Stimulated activated CD8-positive, alpha-beta memory T cell treated with anti-CD3 and anti-CD28 coated beads, Interleukin-4, amount 100 ng/mL, for 48 hours (primary cell): ENCODE results near the gene APBB2.

Source experiments
- DNase-seq: peaks from one replicate; pipeline ENCODE4 v3.0.0-alpha.2; 2020

Gene APBB2

DNA sequence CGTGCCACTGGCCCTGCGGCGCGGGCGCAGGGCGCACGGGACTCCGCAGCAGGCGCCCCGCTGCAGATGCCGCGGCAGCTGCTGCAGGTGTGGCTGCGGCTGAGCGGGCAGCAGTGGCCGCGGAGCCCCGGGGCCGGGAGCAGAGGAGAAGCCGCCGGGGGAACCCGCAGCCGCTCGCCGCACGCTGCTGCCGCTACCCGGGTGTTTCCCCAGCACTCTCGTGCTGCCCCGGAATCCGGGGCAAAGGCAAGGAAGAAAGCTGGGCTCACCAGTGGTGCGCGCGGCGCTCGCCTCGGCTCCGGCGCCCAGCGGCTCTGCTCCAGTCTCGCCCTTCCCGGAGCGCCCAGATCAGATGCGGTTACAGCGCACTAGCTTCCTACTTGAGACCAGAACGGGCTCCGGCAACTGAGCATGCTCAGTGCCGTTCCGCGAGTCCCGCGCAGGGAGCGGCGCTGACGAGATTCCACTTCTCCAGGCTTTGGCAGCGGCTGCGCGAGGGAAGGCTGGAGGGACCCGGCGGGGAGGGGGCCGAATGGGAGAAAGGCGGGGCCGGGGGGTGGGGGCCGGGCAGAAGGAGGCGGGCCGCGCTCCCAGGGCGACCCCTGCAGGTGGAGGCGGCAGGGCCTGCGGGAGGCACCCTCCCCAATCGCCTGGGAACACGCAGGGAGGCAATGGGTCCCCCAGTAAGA, at the start of gene APBB2:
Gene APBB2, minus strand, starts transcription at position 407 of the 689 bp plus-strand sequence. CDS start 181,288 bp downstream, outside the sequence.
- peak; percentile 76 for DNase-seq

DNA sequence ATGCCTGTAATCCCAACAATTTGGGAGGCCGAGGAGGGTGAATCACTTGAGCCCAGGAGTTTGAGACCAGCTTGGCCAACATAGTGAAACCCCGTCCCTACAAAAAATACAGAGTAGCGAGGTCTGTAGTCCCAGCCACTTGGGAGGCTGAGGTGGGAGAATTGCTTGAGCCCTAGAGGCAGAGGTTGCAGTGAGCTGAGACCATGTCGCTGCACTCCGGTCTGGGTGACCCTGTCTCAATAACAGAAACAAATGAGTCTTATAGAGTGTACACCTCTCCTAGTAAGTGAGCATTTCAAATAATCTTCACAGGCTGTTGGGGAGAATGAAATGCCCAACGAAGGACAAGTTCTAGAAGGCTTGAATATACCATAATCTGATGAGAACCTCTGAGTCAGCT, 47.9 kb upstream of the APBB2 start:
- no peak for DNase-seq

DNA sequence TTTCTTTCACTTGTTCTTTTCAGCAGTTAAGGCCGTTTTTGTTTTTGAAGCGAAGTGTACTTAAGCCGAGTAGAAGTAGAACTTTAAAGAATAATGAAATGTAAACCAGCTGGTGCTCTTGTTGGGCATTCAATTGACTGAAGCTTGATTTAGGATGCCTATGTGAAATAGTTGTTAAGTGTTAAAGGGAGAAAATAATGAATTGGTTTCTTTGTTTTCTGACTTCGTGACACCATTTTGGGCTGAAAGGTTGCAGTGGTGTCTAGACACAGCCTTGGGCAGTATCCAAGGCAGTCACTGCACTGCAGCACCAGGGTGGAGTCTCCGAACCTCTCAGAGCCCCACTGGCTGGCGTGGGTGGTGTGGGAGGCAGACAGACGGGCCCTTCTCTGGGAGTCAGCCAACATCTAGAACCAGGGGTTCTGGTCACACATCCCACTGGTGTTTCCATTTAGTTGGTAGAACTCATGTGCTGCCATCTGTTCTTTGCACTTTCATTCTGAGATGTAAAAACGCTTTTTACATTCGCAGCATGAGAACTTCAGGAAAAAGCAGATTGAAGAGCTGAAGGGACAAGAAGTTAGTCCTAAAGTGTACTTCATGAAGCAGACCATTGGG, 45.9 kb upstream of the APBB2 start:
- no peak for DNase-seq

DNA sequence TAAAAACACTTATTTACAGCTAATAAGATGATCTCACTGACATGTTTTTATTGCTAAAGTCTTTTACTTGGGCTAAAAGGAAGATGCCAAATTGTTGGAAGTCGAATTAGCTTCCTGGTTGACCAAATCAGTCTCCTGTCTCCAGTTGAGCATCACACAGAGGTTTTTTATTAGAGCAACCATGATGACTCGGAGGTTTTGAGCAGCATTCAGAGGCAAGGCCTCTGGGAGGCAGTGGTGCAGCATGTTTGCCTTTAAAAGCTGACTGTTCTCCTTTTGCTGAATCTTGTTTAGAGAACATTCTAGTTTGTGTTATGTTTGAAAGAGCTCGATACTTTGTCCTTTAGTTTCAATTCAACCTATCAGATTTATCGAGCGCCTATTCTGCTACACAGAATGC, 44.4 kb upstream of the APBB2 start:
- DNase-seq, result no peak

DNA sequence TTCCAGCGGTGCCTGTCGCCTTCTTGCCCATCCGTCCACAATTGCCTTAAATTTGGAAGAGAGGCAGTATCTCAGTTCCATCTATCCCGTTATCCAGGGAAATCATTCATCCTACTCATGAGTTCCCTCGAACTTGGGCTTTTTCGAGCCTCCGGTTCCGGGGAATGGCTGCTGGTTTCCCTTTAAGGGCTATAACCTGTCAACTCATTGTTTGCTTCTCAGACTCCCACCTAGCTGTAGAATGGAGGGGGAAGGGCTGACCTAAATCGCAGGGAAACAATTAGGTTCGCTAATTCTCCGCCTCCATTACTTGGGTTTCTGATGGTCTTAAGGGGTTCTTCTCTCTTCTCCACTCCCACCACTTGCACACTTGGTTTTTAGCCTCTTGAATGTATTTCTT, 43.6 kb upstream of the APBB2 start:
- DNase-seq, result no peak

DNA sequence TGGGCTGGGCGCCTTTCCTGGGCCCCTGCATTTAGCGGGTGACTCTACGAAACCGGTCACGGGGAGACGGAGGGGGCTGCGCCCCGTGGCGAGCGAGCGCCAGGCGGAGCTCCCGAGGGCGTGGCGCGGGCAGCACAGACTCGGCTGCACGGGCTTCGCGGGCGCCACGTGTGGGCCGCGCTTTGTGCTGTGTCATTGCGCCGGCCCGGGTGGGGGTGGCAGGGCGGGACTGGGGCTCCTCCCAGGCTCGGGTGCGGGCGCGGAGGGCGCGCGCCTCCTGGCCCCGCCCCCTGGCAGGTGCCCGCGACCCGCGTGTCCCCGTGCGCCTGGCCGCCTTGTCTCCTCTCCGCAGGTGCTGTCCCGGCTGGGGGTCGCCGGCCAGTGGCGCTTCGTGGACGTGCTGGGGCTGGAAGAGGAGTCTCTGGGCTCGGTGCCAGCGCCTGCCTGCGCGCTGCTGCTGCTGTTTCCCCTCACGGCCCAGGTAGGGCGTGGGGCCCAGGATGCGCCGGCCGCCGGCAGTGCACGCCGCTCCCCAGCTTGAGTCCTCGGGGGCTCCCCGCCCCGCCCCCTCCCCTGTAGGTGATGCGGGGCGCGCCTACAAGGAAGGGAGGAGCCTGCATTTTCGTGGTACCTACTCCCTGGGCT, 43.0 kb upstream of the APBB2 start:
- peak; percentile 47 for DNase-seq

DNA sequence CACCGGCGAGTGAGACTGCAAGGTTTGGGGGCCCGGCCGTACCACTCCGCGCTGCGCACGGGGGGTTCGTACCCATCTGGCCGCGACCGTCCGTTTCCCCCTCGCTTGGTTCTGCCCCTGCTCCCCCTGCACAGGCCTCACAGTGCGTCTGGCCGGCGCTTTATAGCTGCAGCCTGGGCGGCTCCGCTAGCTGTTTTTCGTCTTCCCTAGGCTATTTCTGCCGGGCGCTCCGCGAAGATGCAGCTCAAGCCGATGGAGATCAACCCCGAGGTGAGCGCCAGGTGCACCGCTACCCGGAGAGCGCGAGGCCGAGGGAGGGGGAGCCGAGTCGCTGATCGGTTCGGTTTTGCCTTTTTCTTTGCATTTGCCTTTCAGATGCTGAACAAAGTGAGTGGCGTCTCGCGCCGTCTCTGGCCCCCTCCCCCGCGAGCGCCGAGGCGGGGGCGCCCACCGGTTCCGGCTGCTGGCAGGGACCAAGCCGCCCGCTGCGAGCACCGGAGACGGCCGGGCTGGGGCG, 42.5 kb upstream of the APBB2 start, which contains the start of gene UCHL1:
Gene UCHL1, plus strand, starts transcription at position 189 of the 517 bp plus-strand sequence. Its CDS starts 49 bp downstream, at position 238.
- DNase-seq, result peak; percentile 39

DNA sequence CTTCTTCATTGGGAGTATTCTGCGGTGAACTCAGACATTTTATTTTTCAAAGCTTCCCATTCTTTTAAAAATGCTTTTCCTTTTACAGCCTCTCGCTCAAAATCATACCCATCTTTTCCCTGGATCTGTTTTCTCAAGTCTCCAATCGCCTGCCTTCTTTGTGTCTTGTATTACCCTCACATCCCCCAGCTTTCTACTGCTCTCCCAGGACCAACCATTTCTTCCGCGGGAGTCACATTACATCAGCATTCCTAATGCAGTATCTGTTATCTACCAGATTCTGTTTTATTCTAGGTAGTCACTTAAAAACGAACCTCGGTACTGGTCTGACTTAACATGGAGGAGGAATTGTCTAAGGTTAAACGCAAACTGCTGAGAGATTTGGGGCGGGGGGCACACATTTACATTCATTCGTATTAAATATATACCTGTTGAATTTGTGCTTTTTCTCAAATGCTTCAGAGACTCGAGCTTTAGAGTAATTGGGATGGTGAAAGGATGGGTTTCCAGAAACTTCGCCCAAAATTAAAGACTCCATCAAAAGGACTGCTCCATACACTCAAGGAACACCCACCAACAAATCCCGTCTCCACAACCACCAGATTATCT, 41.9 kb upstream of the APBB2 start:
- no peak for DNase-seq

DNA sequence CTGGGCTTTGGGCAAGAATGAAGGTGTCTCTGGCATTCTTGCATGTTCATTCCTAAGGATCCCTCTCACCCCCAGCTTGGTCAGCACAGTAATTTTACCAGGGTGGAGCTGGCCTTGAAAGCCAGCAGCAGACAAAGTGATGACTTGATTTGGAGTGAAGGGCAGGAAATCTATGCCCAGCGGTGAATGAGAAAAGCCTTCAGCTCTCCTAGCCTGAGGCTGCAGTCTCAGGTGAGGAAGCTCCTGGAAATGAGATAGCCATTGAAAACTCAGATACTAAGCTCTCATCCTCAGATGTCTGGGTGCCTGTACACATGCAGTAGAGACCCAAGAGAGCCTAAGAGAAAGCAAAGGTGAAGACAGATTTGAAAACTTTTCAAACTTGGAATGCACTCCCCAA, 31.6 kb upstream of the APBB2 start:
- DNase-seq, result no peak

DNA sequence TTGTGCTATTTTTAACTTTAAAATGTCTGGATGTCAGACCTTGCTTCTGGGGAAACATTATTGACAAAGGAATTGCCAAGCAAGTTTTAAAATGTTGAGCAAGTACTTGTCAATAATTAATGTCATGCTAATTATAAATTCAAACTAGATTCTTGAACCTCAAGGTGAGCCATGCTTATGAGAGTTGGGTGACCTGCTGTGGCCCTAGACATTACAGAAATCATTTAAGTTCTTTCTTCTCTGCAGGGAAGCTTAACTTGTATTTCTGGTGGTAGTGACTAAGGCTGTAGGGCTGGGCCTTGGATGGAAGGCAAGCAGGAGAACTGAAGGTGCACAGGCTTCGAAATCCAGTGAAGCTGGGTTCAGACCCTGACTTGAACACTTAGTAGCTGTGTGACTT, 27.6 kb upstream of the APBB2 start:
- DNase-seq, result no peak

DNA sequence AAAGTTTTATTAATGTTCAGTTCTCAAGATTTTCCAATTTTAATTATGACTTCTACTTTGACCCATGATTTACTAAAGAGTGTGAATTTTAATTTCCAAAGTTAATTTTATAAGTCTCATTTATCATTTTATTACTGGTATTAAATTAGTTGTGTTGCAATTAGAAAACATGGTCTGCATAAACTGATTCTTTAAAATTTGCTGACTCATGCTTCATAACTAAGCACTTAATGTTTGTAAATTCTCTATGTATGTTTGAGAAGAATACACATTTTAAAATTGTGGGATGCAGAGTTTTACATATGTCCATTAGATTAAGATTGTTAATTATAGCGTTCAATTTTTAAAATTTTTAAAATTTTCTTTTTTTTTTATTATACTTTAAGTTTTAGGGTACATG, 22.2 kb upstream of the APBB2 start:
- DNase-seq, result no peak

DNA sequence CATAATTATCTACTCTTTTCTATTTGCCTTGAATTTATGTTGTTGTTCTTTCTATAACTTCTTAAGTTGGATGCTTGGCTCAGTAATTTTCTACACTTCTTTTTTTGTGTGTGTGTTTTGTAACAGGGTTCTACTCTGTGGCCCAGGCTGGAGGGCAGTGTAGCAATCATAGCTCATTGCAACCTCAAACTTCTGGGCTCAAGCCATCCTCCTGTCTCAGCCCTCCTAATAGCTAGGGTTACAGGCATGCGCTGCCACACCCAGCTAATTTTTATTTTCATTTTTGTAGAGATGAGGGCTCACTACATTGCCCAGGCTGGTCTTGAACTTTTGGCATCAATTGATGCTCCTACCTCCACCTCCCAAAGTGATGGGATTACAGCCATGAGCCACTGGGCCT, 21.7 kb upstream of the APBB2 start:
- DNase-seq, result no peak

DNA sequence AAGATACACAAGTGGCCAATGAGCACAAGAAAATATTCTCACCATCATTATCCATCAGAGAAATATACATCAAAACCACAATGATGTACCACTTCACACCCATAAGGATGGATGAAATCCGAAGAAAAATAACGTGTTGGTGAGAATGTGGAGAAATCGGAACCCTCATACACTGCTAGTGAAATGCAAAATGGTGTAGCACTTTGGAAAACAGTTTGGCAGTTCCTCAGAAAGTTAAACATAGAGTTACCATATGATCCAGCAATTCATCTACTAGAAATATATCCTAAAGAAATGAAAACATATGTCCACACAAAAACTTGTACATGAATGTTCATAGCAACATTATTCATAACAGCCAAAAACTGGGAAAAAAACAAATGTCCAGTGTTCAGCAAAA, 18.5 kb upstream of the APBB2 start:
- DNase-seq, result no peak

DNA sequence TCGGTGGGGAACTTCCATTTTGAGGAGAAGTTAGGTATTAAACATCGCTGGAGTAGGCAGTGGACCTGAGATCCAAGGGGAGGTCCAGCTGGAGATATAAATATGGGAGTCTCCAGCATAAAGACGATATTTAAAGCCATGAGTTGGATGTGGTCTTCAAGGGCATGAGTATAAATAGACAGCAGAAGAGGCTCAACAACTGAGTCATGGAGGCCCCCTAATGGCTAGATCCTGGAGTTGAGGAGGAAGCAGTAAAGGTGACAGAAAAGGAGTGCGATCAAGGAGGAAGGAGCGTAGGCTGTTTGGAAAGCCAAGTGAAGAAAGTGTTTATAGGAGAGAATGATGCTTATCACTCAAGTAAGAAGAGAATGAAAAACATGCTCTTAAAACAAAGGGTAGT, 18.1 kb upstream of the APBB2 start:
- DNase-seq, result no peak

DNA sequence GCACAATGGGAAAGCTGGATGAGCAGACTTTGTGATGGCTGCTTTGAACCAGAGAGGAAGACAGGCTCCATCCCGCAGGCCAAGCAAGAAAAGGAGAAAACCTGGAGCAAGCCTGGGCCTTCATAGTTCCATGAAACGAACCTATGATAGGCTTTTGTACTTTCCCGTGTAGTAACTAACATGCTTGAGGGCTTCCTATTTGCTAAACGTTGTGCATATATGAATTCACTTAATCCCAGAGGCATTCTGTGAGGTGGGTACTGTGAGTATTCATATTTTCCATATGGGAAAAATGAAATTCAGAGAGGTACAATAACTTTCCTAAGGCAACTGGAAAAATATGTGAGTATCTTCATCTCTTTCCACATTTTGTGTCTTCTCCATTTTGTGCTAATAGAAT, 13.6 kb upstream of the APBB2 start:
- no peak for DNase-seq

DNA sequence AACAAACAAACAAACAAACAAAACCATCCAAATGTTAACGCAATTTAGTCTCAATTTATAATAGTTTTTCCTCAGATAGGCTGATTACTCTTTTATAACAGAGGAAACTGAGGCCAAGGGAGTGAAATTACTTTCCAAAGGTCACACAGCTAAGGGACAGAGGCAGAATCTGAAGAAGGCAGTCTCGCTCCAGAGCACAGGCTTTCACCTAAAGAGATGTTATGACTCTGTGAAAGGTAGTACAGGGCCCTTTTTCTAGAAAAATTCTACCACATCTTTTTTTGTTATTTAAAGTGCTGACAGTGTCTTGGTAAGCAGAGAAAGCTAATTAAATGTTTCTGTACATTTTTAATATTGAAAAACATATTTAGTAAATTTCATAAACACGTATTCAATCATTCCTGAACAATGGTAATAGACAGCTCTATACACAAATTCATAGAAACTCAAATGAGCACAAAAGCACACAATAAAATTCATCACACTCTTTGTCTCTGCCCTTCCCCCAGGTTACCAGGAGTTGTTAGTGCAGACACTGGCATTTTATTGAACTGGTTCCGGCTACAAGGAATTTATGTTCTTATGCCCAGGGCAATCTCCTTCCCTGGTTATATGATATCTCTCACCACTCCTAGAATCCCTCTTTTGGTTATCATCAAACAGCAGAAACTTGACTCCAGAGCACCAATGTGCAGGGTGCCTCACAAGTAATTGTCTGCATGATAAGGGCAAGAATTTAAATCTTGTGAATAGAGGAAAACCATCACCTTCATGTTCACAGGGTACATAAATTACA, 7.7 kb upstream of the APBB2 start:
- DNase-seq, result no peak

DNA sequence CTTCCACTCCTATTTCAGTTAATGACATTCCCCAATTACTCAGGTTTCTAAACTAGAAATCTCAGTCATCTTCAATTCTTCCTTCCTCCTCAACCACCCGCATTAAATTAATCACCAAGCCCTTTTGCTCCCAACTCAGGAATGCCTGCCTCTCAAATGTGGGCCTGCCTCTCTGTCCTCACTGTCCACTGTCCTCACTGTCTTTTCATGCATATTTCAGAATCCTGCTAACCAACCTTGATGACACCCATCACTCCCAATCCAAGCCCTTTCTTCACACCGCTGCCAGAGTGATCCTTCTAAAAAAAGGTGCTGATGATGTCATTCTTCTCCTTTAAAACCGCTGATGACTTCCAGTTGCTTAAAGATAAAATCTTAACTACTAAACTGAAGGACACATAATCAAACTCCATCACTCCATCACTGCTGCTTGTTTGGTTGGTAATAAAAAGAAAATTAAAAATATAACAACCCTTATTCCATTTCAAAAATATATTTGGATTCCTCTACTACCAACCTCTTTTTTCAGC, 5.1 kb upstream of the APBB2 start:
- DNase-seq, result no peak

DNA sequence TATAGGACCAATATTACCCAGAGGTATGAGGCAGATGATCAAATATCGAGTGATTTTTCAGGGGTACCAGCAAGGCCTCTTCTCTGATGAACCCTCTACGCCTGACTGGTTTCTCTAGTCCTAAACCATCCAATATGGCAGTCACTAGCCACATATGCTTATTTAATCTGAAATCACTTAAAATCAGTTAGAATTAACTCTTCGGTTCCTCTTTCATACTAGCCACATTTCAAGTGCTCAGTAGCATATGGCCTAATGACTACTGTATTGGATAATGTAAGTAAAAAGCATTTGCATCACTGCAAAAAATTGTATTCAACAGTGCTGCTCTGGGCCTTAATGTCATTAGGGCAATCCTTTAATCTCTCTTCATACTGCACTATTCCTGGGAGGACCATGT, 4.4 kb upstream of the APBB2 start:
- no peak for DNase-seq

DNA sequence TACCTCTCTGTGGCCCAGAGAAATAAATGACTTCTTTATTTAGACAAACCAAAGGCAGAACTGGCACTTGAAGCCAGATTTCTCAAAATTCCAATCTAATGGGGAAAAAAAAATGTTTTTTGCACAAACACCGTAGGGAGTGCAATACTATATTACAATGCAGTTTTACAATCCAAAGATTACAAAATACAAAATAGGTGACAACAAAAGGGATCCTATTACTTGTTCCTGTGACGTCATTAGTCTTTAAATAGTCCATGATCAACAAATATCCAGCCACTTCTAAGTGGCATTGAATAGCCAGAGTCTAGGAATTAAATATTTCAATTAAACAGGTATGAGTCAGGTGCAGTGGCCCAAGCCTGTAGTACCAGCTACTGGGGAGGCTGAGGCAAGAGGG, 3.0 kb upstream of the APBB2 start:
- DNase-seq, result no peak

DNA sequence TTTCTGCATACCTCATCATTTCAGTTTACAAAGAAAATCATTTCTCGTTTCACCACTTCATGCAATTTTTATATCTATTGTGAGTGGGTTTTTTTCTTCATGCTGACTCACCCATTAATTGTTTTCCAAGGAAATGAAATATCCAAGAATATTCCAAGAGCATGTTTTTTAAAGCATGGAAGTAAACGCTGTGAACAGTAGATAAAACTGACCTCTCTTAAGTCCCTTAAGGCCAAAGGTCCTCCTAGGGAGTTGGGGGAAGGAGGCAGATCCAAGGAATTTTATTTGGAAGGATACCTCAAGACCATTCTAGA, 2.6 kb upstream of the APBB2 start:
- DNase-seq, result no peak

DNA sequence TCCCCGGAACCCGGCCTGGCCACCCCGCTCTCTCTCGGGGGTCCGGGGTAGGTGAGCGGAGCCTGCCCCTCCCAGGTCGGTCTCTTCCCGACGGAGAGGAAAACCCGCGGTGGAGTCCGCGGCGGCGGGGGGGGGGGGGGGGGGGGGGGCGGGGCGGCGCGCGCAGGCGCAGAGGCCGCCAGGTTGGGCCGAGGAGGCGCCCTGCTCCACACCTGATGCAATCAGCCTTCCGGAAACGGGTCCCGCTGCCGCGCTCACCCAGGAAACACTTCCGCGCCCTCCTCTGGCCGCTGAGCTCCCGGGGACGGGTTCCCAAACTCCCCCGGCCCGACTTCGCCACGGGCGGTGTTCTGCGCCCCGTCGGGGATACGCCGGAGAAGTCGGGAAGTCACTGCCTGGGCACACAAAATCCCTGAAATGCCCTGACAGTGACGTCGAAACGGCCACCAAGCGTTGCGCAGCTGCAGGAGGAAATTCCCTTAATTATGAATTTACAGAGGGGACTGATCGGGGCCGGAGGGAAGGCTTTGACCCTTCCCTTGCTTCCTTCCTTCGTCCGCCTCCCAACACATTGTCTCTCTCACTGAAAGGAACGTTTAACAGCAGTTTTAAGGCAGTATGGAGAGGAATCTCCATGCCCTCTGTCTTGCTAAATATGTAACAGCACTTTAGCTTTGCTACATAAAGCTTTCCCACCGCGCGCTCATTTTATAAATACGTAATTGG, 2.1 kb upstream of the APBB2 start:
- peak; percentile 76 for DNase-seq

DNA sequence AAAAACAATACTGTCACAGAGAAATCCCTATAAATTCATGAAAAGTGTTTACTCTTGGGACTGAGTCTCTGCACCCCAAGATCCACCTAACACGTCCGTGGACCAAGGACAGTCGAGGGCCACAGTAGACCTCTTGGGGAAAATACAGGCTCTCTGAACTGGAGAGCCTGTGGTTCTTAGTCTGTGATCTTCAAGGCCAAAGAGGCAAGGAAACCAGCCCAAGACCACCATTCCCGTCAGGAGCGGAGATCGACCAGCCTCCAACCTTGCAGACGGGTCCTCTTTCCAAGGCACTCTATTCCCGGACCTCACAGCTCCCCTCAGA, 1.6 kb upstream of the APBB2 start:
- DNase-seq, result no peak
